Central memory CD8-positive, alpha-beta T cell (primary cell): Measurements from ENCODE around the gene PHOX2A.

Experiments
- ATAC-seq: fragments of 150-1000 bp; cut with Tn5 transposase; replicated peaks from 2 replicates; pipeline ENCODE4 v1.10.0; 2022; ENCODE audit warnings: mild to moderate bottlenecking, moderate FRiP score, moderate number of reproducible peaks; ENCODE audit not compliant: poor library complexity, severe bottlenecking; ENCODE audit errors: extremely low read depth
- DNase-seq, 2 donors: peaks; one replicate each; pipeline ENCODE4 v3.0.0; 2021; ENCODE audit warnings: low spot score in 2 of 2
- H3K27ac Mint-ChIP-seq: one replicate; pipeline ENCODE4 v1.8.0; 2022; ENCODE audit warnings: low read depth, mild to moderate bottlenecking, moderate library complexity, mixed read lengths
- H3K27me3 Mint-ChIP-seq: one replicate; pipeline ENCODE4 v1.8.0; 2022; ENCODE audit warnings: mixed read lengths
- H3K36me3 Mint-ChIP-seq: one replicate; pipeline ENCODE4 v1.8.0; 2022; ENCODE audit warnings: mild to moderate bottlenecking, moderate library complexity, mixed read lengths; ENCODE audit not compliant: insufficient read depth
- H3K4me1 Mint-ChIP-seq: one replicate; pipeline ENCODE4 v1.8.0; 2022; ENCODE audit warnings: mixed read lengths
- H3K4me3 Mint-ChIP-seq: one replicate; pipeline ENCODE4 v1.8.0; 2022; ENCODE audit warnings: mild to moderate bottlenecking, moderate library complexity, mixed read lengths
- H3K9me3 Mint-ChIP-seq: one replicate; pipeline ENCODE4 v1.8.0; 2022; ENCODE audit warnings: mixed read lengths

The PHOX2A gene

DNA sequence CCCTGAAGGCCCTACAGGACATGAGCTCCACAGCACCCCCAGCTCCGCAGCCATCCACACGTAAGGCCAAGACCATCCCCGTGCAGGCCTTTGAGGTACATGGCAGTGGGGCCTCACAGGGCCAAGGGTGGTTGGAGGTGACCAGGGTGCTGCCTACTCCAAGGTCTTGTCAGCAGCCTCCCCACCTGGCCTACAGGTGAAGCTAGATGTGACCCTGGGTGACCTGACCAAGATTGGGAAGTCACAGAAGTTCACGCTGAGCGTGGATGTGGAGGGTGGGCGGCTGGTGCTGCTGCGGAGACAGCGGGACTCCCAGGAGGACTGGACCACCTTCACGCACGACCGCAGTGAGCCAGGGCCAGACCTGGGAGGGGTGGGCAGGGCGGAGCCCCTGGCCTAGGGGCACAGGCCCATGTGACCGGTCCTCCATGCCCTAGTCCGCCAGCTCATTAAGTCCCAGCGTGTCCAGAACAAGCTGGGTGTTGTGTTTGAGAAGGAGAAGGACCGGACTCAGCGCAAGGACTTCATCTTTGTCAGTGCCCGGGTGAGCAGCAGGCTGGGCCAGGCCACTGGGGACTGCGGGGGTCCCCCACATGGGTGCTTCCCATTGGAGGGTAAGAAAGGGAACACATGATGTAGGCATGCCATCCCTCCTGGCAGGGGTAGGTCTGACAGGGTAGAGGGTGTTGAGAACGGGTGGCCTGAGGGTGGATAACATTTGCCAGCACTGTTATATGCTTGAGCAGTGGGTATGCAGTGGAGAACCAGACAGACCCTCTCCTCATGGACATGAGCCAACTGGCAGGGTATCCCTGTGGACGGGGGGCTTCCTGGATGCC, 13.8 kb downstream of the PHOX2A start:
- H3K27ac Mint-ChIP-seq = no peak overlapping the region
- ATAC-seq = no peak
- no peaks in the 10 kb centered on the region for H3K9me3 Mint-ChIP-seq
- H3K36me3 Mint-ChIP-seq = peaks cover 20% of the 10 kb centered on the region
- DNase-seq = no peak
- H3K27me3 Mint-ChIP-seq = no peaks in the 10 kb centered on the region
- H3K4me3 Mint-ChIP-seq = no peak overlapping the region
- H3K4me1 Mint-ChIP-seq = peaks cover 36% of the 10 kb centered on the region

DNA sequence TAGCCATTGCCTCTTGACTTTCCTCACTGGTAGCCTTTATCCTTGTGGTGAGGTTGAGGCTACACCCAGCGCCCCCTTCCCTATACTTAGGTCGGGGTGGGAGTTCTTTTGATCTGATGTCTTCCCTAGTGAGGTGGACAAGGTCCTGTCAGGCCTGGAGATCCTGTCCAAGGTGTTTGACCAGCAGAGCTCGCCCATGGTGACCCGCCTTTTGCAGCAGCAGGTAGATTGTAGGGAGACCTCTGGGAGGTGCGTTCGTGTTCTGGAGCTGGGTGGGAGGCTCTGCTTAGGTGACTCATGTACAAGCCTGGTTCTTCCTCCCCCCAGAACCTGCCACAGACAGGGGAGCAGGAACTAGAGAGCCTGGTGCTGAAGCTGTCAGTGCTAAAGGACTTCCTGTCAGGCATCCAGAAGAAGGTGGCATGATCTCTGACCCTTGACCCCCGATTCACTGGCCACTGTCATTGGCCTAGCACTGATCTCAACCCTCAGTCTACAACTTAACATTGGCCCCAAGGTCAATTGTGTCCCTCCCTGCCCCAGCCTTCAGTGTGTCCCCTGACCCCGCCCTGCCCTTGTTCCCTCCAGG, 14.5 kb downstream of the PHOX2A start:
- DNase-seq = peak in 1 of 2 donors; percentile 11
- H3K27ac Mint-ChIP-seq = no peak overlapping the region
- H3K27me3 Mint-ChIP-seq = no peaks in the 10 kb centered on the region
- peaks cover 34% of the 10 kb centered on the region for H3K4me1 Mint-ChIP-seq
- peaks cover 20% of the 10 kb centered on the region for H3K36me3 Mint-ChIP-seq
- no peak overlapping the region for H3K4me3 Mint-ChIP-seq
- ATAC-seq = no peak
- no peaks in the 10 kb centered on the region for H3K9me3 Mint-ChIP-seq

DNA sequence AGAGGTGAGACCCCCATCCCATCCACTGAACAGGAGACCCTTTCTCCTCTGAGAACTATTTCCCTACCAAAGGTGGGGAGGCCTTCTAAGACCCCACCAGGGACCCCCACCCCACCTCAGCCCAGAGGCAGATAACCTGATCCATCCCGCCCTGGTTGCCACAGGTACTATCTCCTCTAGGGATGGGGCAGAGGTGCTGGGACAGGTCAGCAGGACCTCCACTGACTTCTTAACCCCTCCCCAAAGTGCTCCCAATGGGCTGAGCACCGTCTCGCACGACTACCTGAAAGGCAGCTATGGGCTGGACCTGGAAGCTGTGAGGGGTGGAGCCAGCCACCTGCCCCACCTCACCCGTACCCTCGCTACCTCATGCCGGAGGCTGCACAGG, 15.1 kb downstream of the PHOX2A start:
- H3K9me3 Mint-ChIP-seq = no peaks in the 10 kb centered on the region
- ATAC-seq (no peak), DNase-seq (no peak)
- no peak overlapping the region for H3K4me3 Mint-ChIP-seq
- no peaks in the 10 kb centered on the region for H3K27me3 Mint-ChIP-seq
- peaks cover 34% of the 10 kb centered on the region for H3K4me1 Mint-ChIP-seq
- peaks cover 22% of the 10 kb centered on the region for H3K36me3 Mint-ChIP-seq
- H3K27ac Mint-ChIP-seq = no peak overlapping the region

DNA sequence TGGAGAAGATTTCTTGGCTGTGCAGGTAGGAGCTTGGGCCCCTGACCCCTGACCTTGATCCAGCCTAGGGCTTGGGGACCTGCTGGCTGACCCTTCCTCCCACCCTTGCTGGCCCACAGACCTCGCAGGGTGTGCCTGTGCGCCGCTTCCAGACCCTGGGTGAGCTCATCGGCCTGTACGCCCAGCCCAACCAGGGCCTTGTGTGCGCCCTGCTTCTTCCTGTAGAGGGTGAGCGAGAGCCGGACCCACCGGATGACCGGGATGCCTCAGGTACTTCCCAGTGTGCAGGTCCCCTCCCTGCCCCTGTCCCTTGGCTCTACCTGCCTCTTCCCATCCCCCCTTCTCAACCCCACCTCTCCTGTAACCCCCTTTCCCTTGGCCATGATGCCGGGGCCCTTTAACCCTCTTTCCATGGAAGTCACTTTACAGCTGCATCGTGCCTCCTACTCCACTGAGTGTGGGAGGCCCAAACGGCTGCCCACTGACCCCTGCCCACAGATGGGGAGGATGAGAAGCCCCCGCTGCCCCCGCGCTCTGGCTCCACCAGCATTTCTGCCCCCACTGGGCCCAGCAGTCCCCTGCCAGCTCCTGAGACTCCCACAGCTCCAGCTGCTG, 15.6 kb downstream of the PHOX2A start:
- peaks cover 22% of the 10 kb centered on the region for H3K36me3 Mint-ChIP-seq
- no peak overlapping the region for H3K4me3 Mint-ChIP-seq
- H3K27me3 Mint-ChIP-seq = no peaks in the 10 kb centered on the region
- ATAC-seq = no peak
- no peaks in the 10 kb centered on the region for H3K9me3 Mint-ChIP-seq
- peaks cover 34% of the 10 kb centered on the region for H3K4me1 Mint-ChIP-seq
- DNase-seq = no peak
- H3K27ac Mint-ChIP-seq = no peak overlapping the region

DNA sequence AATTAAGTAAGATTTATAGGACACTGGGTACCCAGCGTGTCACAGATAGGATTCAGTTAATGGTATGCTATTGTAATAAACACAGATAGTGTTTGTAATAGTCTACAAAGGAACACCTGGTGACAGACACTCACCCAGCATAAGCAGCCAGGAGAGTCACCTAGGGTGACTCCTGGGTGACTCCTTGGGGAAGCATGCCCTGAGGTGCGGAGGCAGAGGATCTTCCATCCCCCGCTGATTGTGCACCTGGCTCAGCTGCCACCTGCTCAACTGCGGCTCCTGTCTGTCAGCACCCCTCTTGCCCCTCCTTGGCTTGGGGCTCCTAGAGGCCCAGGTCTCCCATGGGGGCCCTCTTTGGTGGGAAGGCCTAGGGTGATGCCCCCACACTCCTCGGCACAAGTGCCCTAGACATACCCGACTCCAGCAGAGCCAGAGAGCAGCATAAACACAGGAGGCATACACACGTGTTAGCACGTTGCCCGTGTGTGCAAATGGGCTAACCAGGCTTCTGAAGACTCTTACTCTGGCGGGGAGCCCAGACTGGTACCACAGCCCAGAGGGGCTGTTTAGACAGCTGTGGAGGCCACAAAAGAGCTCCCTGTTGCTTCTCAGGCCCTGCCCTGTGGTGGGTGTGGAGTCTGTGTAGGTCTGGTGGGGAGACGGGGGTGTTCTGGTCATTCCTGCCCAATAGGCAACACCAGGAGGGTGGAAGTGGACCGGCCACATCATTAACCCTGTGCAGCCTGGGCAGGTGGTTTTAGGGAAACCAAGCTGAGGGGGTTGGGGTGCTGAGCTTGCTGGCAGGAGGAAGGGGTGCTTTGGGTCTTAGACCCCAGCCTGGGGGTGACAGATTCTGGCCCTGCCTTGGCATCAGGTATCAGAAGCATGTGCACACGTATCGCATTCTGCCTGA, 16.4 kb downstream of the PHOX2A start:
- Mint-ChIP-seq H3K27me3 (no peaks in the 10 kb centered on the region), H3K27ac (no peak overlapping the region), H3K4me1 (peaks cover 34% of the 10 kb centered on the region), H3K9me3 (no peaks in the 10 kb centered on the region), H3K4me3 (no peak overlapping the region), H3K36me3 (peaks cover 22% of the 10 kb centered on the region)
- no peak for ATAC-seq
- no peak for DNase-seq

DNA sequence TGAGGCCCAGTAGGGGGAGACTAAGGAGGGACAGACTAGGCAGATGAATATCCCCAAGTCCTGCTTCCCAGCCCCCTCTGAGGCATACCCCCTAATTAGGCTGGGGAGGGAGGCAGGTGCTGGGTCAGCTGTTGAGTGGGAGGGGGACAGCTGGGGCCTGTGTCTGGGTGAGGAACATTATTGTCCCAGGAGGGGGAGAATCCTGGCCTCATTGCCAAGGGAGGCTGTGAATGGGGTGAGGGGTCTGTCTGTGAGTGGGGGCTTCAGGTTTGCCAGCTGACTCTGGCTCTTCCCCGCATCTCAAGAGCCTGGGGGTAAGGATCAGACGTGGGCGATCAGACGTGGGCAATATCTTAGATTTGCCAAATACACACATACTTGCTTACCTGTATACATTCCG, 17.3 kb downstream of the PHOX2A start:
- H3K4me3 Mint-ChIP-seq = peak overlapping the region; percentile 96
- no peak overlapping the region for H3K27ac Mint-ChIP-seq
- peaks cover 36% of the 10 kb centered on the region for H3K4me1 Mint-ChIP-seq
- ATAC-seq (no peak), DNase-seq (no peak)
- no peaks in the 10 kb centered on the region for H3K27me3 Mint-ChIP-seq
- H3K36me3 Mint-ChIP-seq = peaks cover 18% of the 10 kb centered on the region
- H3K9me3 Mint-ChIP-seq = no peaks in the 10 kb centered on the region

DNA sequence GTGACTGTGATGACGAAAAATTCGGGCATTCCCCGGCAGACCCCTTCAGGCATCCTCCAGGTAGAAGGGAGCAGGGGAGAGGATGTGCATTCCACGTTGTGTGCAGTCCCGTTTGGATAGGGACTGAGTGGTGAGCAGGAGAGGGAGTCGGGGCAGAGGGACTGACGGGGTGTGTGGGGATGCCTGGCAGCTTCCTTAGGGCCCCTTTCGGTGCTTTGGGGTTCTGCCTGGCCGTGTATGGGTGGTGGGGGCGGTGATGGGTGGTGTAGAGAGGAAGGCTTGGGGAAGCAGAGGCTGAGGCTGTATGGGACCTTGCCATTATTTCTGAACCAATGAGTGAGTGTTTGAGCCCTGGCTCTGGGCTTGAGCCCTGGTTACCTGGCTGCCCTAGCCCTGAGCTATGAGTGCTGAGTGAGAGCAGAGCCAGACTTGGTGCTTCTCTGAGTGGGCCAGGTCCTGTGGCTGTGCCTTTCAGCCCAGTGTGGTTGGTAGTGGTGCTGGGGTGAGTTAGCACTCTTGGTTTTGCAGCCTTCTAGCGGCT, 18.5 kb downstream of the PHOX2A start:
- Mint-ChIP-seq H3K27me3 (no peaks in the 10 kb centered on the region), H3K9me3 (no peaks in the 10 kb centered on the region), H3K36me3 (peaks cover 14% of the 10 kb centered on the region), H3K4me3 (peak overlapping the region; percentile 96), H3K4me1 (peaks cover 36% of the 10 kb centered on the region), H3K27ac (peak overlapping the region; percentile 86)
- peak in 1 of 2 donors; percentile 34 for DNase-seq
- peak; percentile 31 for ATAC-seq

DNA sequence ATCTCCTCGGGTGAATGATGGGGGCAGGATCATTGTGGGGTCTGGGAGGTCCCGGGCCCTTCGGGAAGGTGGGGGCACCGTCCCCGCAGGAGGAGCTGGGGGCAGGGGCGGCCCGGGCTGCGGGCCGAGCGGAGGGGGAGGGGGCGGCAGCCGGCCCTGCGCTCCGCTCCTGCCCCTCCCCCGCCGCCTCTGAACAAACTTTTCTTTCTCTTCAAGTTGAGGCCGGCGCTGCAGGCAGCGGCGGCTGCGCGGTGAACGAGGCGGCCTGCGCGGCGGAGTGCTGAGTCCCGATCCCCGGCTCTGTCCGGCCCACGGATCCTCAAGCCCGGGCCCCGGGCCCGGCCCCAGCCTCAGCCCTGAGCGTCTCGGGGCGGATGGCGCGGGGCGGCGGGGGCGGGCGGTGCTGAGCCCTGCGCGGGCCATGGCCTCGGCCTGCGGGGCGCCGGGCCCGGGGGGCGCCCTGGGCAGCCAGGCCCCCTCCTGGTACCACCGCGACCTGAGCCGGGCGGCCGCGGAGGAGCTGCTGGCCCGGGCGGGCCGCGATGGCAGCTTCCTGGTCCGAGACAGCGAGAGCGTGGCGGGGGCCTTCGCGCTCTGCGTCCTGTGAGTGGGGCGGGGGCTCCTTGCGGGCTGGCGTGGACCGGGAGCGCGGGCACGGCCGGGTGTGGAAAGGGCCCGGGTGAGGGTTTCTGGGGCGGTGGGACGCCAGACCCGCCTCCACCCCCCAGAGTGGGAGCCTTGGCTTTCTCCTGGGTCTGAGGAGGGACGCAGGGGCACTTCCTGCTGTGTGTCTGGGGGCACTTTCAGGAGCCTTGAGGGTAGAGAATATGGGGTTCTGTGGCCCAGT, 19.2 kb downstream of the PHOX2A start, which contains the start of gene INPPL1:
Gene INPPL1 (plus strand): TSS at position 204 of the 847 bp plus-strand sequence. CDS start 218 bp downstream, at position 422.
- peak in 1 of 2 donors; percentile 9 for DNase-seq
- Mint-ChIP-seq H3K27me3 (no peaks in the 10 kb centered on the region), H3K27ac (peak within 1 kb of the TSS; percentile 92)

DNA sequence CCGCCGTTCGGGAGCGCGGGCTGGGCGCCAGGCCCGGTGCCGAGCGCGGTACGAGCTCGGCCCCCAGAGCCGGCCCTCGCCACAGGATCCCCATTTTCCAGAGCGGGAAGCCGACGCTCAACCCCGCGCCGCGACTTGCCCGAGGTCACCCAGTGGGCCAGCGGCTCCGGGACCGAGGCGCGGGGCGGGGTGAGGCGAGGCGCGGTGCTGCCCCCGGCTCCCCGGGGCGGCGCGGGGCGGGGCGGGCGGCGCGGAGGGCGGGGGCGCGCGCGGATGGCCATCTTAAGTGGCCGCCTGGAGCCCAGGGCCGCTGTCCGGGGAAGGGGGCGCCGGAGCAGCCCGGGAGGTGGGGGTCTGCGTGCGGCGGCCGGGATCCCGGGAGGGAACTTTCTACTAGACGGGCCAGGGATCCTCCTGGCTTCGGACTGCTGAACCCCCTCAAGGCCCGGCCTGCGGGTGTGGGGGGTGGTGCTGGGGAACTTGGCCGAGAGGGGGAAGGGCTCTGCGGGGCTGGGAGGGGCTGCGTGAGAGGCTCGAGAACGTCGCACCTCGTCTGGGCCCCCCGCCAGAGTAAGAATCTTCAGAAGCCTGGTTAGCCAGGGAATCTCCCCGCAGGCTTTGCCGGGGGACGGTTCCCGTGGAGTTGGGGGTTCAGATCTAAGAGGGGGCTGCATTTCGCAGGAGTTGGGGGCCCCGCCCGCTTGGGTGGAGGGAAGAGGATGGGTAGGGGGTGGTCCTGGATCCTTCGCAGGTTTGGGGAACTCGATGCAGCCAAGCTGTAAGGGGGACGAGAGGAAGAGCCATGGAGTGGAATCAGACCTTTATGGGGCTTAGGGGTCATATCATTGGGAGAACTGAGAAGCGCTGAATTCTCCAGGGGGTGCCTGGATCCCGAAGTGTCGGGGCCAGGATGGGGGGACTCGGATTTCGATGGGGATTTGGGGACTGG, 20.1 kb downstream of the PHOX2A start:
- ATAC-seq = peak; percentile 41
- Mint-ChIP-seq H3K9me3 (no peaks in the 10 kb centered on the region), H3K4me3 (peak overlapping the region; percentile 96), H3K36me3 (peaks cover 8% of the 10 kb centered on the region), H3K4me1 (peaks cover 31% of the 10 kb centered on the region), H3K27ac (peak overlapping the region; percentile 92), H3K27me3 (peaks cover 1% of the 10 kb centered on the region)
- DNase-seq = peak in 1 of 2 donors; percentile 28

More for the DNA sequence above, 19.2 kb downstream of the PHOX2A start, which contains the start of gene INPPL1:
- no peaks in the 10 kb centered on the region for H3K9me3 Mint-ChIP-seq
- peaks cover 8% of the 10 kb centered on the region for H3K36me3 Mint-ChIP-seq
- peak within 1 kb of the TSS; percentile 96 for H3K4me3 Mint-ChIP-seq
- H3K4me1 Mint-ChIP-seq = peaks cover 36% of the 10 kb centered on the region
- no peak for ATAC-seq

DNA sequence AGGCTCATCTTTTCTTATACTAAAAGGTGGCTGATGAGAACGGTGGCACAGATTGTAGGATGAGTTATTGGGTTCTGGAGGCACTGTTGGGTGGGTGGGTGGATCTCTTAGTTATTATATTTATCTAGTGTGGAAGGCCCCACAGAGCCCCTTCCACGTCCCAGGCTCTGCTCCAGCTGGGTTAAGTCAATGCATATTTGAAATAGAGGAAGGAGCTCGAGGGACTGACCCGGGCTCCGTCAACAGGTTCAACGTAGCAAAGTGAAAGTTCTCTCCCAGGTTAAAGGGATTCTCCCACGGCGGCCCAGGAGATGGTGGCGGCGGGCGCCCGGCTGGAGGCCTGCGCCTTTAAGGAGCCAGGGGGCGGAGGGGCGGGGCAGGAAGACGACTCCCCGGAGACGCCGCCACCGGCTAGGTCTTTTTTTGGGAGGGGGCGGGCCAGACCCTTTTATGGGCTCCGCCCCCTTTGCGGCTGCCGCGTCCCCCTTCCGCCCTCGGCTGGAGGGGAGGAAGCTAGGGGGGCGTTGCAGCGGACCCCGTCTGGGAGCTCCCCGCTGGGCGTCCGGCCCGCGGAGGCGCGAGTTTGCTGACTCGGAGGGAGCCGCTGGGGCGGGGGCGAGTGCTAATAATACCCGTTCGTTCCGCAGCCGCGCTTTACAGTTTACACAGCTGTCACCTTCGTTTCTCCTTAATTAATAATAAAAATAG, 20.9 kb downstream of the PHOX2A start:
- H3K4me1 Mint-ChIP-seq = peaks cover 27% of the 10 kb centered on the region
- H3K4me3 Mint-ChIP-seq = peak overlapping the region; percentile 96
- peak; percentile 66 for ATAC-seq
- peaks cover 9% of the 10 kb centered on the region for H3K27me3 Mint-ChIP-seq
- DNase-seq = peak; percentile 86 to 89
- H3K9me3 Mint-ChIP-seq = no peaks in the 10 kb centered on the region
- peaks cover 5% of the 10 kb centered on the region for H3K36me3 Mint-ChIP-seq
- peak overlapping the region; percentile 86 for H3K27ac Mint-ChIP-seq
